ENCODE results near the gene ESPN. TPM values are rescaled to one million over a fixed set of nuclear protein-coding genes. Genes with fewer than 3 reads are reported as not detected.

ESPN gene
- total RNA-seq, 1 donor from 2014 or later: 3.1 TPM

DNA sequence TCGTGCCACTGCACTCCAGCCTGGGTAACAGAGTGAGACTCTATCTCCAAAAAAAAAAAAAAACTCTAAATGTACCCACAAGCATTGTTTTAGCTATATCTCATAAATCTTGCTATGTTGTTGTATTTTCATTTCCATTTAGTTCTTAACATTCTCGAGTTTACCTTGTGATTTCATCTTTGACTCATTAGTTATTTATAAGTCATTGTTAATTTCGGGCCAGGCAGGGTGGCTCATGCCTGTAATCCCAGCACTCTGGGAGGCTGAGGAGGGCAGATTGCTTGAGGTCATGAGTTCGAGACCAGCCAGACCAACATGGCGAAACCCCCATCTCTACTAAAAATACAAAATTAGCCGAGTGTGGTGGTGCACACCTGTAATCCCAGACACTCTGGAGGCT is 16.6 kb upstream of the ESPN start:
- no peak for DNase-seq (ENCODE audit: low spot score)

DNA sequence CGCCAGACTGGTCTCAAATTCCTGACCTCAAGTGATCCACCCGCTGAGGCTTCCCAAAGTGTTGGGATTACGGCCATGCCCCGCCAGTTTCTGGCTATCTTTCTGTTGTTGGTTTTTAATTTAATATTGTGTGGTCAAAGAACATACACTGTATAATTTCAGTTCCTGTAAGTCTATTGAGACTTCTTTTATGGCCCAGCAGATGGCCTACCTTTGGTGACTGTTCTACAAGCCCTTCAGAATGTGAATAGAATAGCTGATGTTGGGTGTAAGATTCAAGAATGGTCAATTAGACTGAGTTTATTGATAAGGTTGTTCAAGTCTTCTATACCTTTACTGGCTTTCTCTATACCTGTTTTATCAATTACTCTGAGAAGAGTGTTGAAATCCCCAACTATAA is 15.5 kb upstream of the ESPN start:
- DNase-seq (ENCODE audit: low spot score): no peak

DNA sequence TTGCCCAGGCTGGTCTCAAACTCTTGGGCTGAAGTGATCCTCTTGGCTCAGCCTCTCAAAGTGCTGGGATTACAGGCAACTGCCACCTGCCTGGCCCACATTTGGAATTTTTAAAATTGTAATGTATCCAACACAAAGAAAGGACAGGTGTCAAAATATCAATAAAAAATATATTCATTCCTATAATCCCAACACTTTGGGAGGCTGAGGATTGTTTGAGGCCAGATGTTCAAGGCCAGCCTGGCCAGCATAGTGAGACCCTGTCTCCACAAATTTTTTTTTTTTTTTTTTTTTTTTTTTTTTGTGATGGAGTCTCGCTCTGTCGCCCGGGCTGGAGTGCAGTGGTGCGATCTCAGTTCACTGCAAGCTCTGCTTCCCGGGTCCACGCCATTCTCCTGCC is 14.8 kb upstream of the ESPN start:
- no peak for DNase-seq (ENCODE audit: low spot score)

DNA sequence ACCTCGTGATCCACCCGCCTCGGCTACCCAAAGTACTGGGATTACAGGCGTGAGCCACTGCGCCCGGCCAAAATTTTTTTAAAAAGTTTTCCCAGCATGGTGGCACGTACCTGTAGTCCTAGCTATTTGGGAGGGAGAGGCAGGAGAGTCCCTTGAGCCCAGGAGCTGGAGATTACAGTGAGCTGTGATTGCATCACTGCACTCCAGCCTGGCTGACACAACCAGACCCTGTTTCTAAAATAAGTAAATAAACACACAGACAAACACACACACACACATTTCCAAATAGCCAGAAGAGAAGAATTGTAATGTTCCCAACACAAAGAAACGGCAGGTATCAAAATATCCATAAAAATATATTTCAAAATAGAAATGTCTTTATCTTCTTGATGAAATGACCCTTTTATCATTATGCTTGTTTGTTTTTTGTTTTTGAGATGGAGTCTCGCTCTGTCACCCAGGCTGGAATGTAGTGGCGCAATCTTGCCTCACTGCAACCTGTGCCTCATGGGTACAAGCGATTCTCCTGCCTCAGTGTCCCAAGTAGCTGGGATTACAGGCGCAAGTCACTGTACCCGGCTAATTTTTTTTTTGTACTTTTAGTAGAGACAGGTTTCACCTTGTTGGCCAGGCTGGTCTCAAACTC is 14.2 kb upstream of the ESPN start:
- DNase-seq (ENCODE audit: low spot score): no peak

DNA sequence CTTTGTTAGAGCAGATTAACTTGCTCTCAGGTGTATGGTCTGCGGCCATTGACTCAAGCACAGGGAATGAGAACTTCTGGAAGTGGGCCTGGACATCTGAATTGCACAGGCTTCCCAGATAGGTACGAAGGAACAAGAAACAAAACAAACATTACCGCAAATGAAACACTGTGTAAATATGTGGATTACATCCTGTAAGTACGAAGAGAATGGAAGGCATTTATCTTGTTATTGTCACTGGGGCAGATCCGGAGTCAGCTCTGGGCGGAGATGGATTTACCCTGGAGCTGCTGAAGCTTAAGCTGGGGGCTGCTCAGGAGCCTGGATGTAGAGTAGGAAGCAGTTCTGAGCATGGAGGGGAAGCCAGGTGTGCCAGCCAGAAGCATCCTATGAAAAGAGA is 11.7 kb upstream of the ESPN start:
- DNase-seq (ENCODE audit: low spot score): no peak

DNA sequence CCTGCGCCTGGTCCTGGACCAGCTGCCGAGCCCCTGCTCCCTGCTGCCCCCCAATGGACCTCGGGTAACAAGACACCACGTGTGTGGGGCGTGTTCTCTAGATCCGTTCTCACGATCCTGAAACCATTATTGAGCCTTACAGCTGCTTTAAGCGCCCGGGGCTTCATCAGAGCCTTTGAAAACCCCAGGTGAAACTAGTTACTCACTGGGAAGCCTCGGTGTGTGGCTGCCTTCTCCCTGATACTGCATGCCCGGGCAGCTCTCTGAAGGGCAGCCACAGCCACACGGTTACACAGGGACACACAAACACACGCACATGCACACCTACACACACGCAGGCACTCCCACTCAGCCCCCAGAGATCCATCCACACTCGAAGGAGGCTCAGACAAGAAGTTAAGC is 10.1 kb upstream of the ESPN start:
- DNase-seq (ENCODE audit: low spot score): no peak

DNA sequence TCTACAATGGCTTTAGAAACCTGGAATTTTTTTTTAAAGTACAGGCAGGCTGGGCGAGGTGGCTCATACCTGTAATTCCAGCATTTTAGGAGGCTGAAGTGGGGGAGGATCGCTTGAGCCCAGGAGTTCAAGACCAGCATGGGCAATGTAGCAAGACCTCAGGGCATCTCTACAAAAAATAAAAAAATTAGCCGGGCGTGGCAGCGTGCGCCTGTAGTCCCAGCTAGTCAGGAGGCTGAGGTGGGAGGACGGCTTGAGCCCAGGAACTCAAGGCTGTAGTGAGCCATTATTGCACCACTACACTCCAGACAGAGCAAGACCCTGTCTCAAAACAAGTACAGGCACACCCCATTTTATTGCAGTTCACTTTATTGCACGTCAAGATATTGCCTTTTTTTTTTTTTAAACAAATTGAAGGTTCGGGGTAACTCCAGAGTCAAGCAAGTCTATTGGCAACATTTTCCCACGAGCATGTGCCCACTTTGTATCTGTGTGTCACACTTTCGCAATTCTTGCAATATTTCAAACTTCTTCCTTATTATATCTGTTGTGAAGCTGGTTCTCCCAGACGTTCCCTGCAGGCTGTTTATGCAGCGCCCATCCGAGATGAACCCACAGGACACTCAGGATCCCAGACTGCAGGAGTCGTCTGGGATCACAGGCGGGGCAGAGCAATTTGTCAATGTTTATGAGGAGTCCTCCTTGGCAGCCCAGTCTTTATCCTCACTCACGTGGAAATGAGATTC is 9.5 kb upstream of the ESPN start:
- DNase-seq (ENCODE audit: low spot score): no peak

DNA sequence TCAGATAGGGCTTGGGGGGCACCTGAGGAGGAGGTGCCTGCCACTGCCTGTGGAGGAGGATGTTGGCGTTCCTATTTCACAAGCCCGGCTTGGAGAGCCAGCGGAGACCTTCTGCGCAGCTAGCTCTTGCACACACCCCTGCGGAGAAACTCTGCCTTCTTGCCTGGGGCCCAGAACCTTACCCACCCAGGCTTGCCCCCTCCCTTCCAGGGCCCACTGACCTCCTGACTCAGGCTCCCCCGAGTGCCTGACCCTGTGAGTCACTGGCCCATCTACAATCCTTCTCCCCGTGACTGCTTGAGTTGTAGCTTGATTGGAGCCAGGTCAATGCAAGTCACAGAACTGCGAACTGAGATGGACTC is 8.3 kb upstream of the ESPN start:
- DNase-seq (ENCODE audit: low spot score): no peak

DNA sequence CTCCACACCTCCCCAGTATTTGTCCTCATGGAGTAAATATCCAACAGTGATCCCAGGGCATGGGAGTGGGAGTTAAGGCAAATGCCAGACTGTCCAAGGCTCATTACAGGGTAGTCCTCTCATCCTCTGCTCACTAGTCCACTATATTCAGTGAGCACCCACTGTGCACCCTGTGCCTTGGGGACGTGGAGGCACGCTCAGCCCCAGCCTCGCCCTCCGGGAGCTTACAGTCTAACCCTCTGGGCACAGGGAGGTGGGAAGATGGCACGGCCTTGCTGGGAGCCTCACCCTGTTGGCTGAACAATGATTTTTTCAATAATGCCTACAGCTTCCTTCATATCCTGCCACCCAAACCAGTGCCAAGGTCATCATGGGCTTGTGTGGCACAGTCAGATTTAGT is 7.7 kb upstream of the ESPN start:
- no peak for DNase-seq (ENCODE audit: low spot score)

DNA sequence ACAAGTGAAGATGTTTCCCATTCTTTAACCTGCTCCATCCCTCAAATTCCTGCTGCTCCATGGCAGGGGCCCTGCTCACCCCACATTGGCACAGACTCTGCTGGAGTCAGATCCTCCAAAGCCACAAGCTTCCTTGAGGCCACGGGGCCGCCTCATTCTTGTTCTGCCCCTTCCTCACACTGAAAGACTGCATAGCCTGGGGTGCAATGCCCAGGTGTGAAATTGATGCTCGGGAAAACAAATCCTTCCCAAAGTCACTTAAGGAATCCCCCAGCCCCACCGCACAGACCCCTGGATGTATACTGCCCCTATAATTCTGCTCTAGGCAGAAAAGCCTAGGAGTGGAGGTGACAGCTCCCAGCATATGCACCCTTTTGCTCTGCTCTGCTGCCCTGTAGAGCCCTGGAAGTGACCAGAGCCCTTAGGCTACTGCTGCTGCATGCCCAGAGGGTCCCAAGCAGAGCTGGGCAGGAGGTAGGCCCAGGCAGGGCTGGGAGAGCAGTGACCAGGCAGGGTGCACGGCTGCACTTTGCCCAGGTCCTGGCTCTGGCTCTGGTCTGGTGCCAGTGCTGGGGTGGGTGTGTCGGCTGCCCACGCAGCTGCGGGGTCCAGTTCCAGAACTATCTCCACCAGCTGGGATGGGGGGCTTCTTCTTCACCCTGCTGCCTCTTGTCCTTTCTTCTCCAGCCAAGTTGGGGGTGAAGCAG is 6.5 kb upstream of the ESPN start:
- no peak for DNase-seq (ENCODE audit: low spot score)

DNA sequence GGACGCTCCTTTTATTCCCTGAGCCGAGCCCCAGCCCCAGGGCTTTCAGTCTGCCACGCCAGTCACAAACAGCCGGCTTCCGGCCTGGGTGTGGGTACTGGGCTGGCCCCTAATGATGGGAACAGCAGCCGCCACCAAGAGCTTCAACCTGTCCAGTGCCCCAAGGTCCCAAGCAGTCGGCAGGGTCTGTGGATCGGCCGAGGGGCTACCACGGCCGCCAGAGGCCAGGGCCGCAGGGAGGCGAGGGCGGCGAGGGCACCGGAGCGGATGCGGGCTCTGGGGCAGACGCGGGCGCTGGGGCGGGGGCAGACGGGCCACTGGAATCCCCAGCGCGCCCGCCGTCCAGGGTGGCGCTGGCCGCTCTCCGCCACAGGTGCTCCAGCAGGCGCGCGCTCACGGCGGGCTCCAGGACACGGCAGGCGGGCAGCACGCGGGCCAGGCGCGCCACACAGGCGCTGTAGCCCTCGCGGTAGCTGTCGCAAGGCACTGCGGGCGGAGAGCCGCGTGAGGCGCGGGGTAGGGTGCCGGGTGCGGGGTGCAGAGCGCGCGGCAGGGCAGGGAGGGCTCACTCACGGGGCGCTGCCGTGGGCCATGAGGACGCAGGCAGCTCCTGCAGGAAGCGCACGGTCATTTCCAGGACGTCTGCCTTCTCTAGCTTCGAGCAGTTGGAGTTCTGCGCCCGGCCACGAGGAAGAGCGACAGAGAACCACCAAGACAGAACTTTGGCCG is 5.7 kb upstream of the ESPN start:
- DNase-seq (ENCODE audit: low spot score): no peak

DNA sequence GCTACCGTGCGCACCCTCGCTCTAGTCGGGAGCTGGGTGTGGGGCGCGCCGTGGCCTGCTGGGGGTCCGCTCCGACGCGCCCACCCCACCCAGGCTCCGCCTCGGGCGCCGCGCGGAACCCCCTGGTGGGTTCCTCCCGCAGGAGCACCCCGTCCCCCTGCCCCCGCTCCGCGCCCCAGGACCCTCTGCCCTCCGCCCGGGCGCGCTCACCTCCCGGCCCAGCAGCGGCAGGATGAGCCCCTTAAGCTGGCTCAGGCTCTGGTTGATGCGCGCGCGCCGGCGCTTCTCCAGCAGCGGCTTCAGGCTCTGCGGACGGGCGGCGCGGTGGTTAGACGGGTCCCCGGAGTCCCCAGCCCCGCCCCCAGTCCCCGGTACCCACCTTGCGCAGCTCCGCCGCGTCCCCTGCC is 5.2 kb upstream of the ESPN start:
- no peak for DNase-seq (ENCODE audit: low spot score)

DNA sequence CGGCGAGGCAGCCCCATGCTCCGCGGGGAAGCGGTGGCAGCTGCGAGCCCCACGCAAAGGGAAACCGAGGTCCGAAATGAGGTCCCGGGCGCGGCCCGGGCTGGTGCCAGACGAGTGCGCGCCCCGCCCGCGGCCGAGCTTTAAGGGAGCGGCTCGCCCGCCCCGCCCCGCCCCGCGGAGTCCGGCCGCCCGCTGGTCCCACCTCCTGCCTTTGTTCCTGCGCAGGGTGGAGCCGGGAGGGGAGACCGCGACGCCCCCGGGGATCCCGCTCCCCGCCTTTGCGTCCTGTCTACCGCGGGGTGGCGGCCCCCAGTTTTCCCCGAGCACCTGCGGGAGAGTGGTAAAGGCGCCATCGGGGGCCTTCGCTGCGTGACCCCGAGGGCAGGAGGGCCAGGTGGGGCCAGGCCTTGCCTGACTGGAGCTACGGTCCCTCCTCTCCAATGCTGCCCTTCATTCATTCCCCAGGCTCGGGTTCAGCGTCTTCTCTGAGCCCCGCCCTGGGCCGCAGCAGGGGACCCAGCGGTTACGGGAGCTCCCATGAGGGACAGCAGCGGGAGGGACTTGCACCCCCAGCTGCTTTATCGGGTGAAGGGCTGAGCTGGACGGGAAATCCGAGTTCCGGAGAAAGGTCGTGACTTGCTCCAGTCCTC is 4.6 kb upstream of the ESPN start, which contains the start of gene HES2:
Gene HES2 (minus strand): TSS at position 116 of the 650 bp plus-strand sequence. CDS start 99 bp downstream, at position 17.
- DNase-seq (ENCODE audit: low spot score): no peak

DNA sequence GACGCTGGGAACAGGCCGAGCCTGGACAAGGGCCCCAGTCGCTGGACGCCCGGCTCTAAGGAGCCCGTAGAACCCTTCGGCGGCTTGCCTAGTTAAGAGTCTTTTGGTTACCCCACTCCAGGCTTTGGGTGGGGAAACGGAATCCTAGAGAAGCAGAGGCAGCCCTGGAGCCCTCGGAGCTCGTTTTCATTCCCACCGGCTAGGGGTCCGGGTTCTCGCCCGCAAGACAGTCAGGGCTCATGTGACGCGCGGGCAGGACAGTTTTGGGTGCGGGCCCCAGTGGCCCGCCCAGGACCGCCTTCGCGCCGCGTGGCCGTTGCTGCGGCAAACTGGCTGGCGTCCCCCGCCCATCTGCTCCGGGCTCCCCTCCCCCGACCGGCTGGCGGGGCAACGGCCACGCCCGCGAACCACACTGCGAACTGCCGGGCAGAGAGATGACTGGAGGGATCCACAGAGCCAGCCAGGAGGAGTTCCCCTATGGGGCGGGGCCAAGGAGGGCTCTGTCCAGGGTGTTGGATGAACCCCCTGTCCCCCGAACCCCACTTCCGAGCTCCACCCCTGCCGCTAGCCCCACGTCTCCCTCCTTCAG is 4.0 kb upstream of the ESPN start:
- no peak for DNase-seq (ENCODE audit: low spot score)

DNA sequence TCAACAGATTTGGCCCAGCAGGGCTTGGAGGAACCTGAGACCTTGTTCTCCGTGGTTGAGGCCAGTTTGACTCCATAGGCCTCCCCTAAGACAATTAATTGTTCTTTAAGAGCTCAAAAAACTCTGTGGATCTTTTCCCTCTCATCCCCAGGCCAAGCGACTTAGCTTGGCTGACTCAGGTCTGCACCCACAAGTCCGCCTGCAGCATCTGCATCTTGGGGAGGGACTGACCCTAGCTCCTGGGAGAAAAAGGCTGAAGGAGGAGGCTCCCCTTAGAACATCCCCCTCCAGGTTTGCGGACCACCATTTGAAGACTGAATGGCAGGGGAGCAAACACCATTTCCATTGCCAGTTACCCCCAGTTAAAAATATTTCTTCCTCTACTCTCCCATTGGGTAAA is 3.3 kb upstream of the ESPN start:
- DNase-seq (ENCODE audit: low spot score): no peak

DNA sequence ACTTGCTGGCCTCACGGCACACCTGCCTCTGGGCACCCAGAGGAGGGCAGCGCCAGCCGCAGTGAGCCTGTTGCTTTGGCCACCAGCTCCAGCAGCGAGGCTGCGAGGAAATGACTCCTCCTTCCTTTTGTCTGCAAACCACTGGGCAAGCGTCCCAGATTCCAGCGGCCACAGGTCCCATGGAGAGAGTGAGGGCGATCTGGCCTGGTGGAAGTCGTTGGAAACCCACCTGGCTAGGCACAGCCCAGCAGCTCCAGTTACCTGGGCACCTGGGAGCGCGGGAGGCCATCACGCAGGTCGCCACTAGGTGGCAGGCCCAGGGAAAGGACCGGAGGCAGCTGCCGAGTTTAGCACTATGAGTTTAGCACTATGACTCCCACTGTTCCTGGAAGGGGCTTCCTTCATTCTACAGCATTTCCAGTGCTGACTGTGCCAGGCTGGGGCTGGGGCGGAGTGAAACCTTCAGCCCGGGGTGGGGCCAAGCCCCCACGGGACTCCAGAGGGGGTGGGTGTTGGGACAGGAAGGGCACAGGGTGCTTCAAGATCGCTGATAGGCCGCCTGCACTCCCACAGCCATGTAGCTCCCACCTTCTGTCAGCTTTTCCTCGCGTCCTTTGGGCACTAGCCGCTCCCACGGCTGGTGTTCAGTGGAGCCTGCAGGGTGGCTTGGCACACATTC is 1.1 kb upstream of the ESPN start:
- DNase-seq (ENCODE audit: low spot score): peak; percentile 36

DNA sequence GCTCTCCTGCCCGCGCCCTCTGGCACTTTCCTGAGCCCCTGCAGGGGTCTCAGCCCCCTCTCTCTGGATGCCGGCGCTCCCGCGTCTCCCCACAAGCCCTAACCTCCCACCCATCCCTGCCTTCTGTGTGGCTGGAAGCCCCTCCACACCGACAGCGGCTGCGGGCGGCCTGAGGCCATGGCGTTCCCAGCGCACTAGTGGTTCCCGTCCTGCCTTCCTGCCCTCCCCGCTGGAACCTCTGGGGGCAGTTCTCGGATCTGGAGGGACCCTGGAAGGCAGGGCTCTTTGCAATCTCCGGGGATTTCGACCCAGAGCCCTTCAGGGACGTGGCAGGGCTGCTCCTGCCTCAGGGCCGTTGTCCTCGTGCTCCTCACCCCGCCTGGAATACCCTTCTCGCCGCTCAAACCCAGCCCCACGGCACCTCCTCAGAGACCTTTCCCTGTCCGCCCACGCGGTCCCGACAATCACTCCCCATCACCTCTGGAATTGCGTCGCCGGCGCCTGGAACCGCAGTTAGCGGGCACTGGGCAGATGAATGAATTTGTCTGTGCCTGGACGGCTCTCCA is 493 bp upstream of the ESPN start:
- no peak for DNase-seq (ENCODE audit: low spot score)

DNA sequence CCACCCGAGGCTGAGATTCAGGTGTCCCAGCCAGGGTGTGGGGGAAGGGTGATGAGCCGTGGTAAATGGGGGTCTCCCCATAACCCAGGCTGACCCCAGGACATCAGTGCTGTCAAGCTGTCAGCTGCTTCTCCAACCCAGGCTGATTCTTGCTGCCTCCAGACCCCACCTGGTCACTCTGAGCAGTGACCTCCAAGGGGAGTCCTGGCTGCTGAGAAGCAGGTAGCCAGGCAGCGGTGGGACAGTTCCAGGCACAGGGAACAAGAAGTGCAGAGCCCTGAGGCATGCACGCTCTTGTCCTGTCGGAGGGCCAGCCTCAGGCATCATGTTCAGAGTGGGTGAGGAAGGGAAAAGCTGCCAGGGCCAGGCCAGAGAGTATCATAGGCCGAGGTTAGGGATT is 1.1 kb downstream of the ESPN start:
- no peak for DNase-seq (ENCODE audit: low spot score)

DNA sequence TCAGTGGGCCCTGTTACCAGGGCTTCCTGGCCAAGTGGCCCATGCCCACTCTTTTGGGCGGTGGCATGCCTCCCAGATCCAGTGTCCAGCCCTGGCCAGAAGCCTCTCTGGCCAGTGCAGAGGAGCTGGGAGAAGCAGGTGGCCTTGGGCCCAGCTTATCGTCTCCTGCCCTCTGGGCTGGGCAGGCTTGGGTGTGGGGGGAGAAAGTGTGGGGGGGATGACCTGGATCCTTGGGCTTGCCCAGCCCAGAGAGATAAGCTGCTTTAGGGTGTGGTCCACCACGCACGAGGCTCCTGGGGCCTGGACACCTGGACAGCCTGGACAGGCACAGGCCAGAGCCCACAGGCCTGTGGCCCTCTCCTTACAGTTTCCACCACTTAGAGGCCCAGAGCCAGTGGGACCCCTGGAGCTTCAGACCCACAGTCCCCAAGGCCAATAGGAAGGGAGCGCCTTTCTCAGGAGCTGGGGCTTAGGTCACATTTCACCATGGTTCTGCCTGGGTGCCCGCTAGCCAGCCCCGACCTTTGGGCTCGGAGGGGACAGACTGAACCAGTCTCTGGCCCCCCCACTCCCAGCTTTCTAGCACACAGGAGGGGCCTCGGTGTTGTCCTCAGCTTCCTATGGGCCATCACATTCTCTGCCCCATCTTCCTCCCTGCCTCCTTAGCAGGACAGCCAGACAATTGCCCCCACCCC is 1.8 kb downstream of the ESPN start:
- no peak for DNase-seq (ENCODE audit: low spot score)

DNA sequence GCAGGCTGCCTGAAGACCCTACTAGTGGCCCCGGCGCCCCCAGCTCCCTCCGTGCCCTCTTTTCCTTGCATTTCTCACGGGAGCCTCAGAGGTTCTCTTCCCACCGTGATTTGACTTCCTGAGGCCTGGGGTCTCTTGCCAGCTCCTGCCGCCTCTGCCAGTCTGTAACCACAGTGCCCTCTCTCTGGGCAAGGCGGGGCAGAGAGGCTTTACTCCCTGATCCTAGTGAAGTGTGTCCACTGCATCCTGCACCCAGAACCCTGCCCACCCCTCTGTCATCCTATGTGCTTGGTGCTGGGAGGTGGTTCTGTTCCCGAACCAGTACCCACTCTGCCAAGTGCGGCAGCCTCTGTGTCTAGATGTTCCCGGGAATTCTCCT is 2.4 kb downstream of the ESPN start:
- DNase-seq (ENCODE audit: low spot score): no peak

Measured in mucosa of gallbladder (tissue), 1 donor.